HG02588 (cell line): ENCODE measurements around the gene HEXIM1.

Source experiments
- ATAC-seq: cut with Tn5 transposase; IDR thresholded peaks from one replicate; pipeline ENCODE4 v1.9.1; 2021; ENCODE audit warnings: mild to moderate bottlenecking, moderate library complexity; ENCODE audit not compliant: unreplicated experiment

Gene HEXIM1

DNA sequence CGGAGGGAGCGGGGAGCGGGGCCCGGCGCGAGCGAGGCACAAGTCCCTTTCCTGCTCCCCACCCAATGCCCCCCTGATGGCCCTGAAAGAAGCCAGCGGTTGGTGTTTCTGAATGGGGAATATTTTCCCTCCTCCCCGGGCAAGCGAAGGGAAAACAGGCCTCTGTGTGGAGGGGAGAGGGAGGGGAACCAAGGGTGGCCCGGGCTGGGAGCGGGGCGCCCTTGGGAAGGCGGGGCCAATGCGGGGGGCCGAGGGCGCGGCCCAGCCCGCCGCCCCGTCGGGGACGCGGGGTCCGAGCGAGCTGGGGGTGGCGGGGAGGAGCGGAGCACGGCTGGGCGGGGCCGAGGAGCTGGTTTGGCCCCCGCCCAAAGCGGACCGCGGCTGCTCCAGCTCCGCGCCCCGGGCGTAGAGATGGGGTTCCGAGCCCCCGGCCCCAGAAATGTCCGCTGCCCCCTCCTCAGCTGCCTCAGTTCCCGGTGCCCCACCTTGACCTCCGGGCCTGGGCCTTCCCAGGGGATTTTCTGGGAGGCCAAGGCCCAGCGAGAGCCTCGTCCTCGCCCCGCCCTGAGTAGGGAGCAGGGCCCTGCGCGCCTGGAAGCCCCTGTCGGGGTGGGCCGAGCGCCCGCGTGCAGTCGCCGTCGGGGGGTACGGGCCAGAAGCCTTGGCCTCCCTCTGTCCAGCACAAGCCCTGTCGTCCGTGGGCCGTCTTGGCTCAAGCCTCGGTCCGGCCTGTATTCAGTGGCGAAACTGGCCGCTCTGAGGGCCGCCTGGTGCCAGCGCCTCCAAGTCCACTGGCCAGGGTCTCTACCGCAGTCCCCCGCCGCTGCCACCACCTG is 3.9 kb upstream of the HEXIM1 start:
- ATAC-seq, result no peak

DNA sequence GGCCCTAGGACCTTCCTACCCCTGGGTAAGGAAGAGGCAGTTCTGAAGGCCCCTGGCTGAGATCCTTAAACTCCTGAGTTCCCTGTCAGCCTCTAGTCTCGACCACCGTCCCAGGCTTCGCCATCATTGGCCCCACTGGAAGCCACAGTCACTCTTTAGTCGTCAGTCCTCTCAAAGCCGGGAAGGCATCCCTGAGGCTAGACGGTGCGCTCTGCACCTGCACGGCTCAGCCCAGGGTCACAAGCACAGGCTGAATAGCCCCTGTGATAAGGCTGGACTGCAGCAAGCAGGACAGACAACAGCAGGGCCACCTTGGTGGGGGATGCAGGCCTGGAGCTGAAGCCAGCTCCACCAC is 3.3 kb upstream of the HEXIM1 start:
- no peak for ATAC-seq

DNA sequence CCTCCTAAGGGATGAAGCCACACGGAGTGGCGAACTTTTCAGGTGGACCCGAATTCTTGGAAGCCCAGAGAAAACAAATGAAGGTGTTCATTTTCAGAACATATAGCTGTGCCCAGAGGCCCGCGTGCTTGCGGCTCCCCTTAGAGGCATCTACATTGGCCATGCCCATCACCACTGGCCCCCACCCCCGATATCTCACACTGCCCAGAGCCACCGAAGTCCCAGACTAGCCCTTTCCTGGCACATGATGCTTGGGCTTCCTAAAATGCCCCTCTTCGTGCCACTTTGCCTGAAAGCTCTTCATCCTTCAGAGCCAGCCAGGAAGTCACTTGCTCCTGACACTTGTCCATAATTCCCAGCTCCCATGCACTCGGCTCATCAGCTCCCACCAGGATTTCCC is 2.1 kb upstream of the HEXIM1 start:
- ATAC-seq, result no peak

DNA sequence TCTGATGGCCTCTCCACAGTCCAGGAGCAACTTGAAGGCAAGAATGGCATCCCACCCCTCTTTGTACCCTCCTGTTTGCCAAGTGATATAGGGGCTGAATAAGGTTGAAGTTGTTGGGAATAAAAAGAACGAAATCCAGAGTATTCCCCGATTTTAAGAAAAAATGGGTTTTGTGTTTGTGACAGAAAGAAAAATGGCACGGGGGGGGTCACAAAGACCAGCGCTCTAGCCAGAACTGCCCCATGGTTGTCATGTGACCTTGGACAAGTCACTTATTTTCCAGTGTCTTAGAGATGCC is 1.7 kb upstream of the HEXIM1 start:
- no peak for ATAC-seq

DNA sequence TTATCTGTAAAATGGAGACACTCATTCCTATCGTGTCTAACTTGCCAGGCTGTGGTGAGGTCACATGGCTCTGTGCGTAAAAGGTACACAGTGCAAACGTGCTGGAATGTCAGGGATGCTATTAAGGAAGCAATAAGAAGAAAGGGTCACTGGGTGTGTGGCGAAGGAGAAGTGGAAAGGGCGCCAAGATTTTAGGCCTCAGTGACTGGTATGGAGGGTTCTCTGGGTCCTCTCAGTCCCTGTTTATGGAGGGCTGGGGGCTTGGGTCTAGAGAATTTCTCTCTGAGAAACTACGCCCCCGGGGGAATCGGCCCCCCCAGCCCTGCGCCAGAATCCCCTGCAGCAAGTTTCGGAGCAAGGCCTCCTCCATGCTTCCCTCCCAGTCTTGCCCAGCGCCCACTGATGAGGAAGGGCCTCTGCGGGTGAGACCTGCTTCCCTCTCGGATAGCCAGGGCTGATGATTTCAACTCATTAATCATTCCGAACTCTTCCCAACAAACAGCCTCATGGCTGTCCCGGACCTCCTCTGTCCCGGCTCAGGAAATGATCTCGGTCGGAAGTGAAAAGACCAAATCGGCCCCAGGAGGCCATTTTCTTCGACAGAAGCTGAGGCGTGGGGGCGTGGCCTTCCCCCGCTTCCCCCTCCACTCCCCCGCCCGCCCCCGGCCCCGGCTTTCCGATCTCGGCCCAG is 1.2 kb upstream of the HEXIM1 start:
- ATAC-seq, result no peak

DNA sequence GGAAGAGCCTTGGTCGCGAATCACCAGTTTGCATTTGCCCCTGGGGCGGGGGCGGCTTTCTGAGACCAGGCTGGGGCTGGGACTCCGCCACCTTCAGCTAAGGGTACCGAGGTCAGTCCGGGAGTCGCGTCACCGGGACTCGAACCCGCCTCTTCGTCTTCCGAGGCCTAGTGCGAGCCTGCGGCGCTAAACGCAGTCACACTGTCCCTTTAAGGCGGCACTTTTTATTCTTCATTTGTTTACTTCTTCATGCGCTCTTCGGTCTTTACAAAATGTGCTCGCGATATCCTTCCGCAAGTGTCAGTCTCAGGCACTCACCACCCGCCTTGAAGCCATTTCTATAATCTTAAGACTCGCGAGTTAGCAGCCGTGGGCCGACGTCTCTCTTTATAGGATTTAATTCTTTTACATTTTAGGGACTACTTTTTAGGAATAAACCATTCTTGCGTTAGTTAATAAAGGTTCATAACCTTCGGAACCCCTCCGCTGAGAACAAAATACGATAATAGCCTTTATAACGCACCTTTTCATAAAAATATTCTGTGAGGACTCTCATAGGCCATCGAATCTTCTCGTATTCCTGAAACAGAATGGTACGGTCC is 593 bp upstream of the HEXIM1 start:
- no peak for ATAC-seq

DNA sequence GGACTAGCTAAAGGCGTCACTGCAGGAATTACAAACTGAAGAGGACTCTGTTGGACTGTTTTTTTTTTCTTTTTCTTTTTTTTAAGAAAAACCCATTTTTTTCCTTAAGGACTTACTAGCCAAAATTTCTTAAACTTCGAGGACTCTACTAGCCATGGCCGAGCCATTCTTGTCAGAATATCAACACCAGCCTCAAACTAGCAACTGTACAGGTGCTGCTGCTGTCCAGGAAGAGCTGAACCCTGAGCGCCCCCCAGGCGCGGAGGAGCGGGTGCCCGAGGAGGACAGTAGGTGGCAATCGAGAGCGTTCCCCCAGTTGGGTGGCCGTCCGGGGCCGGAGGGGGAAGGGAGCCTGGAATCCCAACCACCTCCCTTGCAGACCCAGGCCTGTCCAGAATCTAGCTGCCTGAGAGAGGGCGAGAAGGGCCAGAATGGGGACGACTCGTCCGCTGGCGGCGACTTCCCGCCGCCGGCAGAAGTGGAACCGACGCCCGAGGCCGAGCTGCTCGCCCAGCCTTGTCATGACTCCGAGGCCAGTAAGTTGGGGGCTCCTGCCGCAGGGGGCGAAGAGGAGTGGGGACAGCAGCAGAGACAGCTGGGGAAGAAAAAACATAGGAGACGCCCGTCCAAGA is 878 bp downstream of the HEXIM1 start:
- no peak for ATAC-seq

DNA sequence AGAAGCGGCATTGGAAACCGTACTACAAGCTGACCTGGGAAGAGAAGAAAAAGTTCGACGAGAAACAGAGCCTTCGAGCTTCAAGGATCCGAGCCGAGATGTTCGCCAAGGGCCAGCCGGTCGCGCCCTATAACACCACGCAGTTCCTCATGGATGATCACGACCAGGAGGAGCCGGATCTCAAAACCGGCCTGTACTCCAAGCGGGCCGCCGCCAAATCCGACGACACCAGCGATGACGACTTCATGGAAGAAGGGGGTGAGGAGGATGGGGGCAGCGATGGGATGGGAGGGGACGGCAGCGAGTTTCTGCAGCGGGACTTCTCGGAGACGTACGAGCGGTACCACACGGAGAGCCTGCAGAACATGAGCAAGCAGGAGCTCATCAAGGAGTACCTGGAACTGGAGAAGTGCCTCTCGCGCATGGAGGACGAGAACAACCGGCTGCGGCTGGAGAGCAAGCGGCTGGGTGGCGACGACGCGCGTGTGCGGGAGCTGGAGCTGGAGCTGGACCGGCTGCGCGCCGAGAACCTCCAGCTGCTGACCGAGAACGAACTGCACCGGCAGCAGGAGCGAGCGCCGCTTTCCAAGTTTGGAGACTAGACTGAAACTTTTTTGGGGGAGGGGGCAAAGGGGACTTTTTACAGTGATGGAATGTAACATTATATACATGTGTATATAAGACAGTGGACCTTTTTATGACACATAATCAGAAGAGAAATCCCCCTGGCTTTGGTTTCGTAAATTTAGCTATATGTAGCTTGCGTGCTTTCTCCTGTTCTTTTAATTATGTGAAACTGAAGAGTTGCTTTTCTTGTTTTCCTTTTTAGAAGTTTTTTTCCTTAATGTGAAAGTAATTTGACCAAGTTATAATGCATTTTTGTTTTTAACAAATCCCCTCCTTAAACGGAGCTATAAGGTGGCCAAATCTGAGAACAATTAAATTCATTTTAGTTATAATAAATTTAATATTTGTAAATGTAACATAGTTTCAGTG is 1.7 kb downstream of the HEXIM1 start:
- ATAC-seq, result no peak

DNA sequence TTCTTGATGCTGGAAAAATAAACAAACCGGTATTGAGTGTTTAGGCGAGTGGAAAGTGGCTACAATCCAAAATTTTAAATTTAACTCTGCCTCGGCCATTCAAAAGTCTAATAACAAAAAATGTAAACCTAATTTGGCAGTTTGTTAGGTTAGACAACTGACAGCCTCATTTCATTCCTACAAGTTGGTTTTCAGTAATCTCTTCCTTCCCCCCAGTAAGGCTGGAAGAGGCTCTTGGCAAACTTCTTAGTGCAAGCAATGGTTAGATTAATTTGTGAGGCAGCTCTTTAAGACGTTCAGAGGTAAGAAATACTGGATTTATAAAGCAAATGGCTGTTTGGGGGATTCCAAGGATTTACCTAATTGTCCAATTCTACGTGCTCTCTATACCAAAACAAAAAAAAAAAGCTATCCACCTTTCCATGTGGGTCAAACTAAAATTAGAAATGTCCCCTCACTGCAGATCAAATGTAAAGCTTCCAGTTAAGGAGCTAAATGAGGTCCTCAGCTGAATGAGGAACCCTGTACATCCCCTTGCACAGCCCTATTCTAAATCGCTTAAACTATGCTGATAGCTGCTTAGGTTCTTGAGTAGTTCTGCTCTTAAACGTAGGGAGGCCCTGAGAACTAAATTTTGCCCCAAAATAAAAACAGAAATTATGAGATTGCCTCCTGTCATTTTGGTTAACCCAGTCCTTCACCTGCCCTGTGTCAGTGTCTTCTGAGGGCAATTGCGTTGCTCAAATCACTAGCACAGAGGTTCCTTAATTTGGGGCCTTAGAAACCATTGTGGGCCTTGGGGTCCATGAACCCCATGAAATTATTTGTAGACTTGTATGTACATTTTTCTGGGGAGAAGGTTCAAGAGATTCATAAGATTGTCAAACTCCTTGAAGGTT is 2.9 kb downstream of the HEXIM1 start:
- no peak for ATAC-seq

DNA sequence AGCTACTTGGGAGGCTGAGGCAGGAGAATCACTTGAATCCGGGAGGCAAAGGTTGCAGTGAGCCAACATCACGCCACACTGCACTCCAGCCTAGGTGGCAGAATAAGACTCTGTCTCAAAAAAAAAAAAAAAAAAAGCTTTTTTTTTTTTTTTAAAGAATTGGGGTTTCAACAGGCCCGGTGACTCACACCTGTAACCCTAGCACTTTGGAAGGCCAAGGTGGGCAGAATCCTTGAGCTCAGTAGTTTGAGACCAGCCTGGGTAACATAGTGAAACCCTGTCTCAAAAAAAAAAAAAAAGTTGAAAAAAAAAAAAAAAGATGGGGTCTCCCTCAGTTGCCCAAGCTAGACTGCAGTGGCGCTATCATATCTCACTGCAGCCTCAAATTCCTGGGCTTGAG is 6.8 kb downstream of the HEXIM1 start:
- ATAC-seq, result no peak

DNA sequence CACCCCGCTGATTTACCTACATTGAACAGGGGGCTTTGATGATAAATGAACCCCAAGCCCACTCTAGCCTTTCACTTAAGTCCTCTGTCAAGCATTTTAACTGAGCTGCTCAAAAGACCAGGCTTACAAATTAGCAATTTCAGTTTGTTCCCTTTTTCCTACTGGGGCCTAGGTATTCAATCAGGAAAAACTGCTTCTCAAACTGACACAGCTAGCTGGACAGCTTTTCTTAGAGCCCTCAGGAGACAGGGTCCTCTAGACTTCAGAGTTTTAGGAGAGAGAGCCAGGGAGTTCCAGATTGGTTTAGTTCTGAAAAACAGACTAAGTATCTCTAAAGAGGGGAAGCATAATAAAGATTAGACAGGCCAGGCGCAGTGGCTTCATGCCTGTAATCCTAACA is 7.2 kb downstream of the HEXIM1 start:
- ATAC-seq, result no peak

DNA sequence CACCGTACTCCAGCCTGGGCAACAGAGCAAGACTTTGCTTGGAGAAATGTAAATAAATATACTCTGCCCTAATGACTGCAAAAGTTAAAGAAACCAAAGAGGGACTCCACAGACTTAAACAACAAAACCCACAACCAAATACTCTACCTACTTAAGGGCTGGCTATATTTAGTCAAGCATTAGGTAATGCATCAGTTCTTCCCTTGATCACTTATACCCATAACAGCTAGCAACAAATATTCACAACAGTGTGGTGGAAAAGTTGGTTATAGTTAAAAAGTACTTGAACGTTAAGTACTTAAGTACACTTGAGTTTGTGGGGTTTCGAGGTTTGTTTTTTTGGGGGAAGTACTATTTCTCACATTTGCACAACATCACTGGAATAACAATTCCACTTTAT is 8.0 kb downstream of the HEXIM1 start:
- ATAC-seq, result no peak

DNA sequence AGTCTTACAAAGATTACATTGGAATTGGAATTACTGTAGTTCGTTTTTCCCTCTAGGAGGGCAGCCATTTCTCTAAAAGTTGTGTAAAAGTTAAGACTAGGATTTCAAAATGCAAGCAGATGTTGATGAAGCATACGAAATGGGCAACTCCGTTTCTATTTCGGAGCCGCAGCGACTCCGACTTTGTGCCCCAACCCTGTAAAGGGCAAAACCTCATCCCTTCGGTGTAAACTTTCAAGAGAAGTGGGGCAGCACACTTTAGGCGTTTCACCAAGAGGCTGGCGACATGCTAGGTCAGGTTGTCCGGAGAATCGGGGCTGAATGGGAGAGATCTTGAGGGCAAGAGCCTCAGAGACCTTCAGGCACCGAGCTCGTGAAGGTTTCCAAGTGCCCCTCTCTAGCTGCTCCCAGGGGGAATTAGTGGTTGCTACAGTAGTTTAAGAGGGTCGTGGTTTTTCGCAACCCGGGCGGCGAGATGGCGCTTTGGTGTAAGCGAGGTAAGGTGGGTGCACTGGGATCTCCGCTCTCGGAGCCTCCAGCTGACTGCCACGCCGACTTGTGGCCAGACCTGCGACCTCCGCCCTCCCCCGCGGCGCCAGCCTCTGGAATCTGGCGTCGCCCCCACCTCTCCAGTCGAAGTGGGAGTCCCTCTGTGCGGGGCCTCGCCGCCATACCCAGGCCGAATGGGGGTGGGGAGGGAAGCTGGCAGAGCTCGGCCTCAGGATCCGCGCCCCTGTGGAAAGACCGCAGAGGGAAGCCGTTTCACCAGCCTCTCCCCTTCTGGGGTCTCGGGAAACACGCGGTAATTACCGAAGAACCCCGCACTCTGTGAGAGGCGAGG is 12.4 kb downstream of the HEXIM1 start:
- ATAC-seq, result peak; percentile 14

DNA sequence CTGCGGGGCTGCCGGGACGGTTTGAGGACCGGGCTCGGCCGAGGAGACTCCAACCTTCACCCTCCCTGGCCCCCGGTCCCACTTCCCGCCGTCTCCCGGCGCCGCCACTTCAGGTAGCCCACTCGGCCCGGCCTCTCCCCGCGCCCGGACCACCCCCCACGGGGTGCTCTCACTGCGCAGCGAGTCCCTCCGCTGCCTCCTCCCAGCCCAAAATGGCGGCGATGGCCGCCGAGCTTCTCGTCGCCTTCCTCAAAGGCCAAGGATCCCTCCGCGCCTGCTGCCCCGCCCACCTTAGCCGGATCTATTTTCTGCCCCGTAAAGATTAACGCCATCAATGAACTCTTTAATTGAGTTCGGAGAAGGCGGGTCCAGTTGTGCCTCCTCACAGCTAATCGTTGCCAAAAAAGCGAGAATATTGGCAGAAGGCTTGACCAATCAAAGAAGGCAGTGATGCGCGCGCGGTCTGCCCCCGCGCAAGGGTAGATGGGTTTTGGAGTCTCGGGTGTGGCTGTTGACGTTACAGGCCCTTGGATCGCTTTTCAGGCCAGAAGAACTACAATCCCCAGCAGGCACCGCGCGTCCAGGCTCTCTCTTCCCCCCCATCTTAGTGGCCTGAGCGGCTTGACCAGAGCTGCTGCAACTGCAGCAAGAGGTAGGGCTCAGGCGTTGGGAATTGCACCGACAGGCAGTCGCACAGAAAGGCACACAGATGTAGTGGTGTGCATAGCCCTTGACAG is 13.2 kb downstream of the HEXIM1 start, which contains the start of gene HEXIM2:
TSS of gene HEXIM2 (plus strand) at position 588 of the 737 bp plus-strand sequence. CDS start 919 bp downstream, outside the sequence.
- peak; percentile 86 for ATAC-seq

DNA sequence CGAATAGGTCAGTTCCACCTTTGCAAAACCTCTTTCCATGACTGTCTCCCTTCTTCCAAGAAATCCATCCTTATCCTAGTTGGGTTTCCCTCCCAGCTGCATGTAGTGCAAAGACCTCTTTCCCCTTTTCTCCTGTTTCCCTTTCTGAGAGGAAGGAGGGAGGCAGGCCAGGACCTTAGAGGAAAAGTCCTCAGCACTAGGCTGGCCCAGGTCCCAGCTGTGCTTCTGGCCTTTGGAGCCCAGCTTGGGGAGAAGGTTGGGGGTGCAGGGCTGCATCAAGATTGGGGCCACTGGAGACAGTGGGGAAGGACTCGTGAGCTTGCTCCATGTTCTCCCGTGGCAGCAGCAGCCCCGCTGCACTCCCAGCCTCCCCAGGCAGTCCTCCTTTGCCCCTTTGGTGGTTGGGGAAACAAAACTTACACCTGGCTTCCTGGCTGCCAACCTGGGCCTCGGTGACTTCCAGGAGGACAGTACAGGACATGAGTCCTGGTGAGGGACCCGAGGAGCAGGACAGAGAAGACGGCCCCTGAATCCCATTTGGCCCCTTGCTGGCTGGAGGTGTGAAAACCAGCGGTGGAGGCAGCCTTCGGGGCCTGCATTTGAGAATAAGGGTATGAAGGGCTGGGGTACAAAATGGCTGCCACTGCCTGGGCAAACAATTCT is 13.9 kb downstream of the HEXIM1 start:
- ATAC-seq, result no peak

DNA sequence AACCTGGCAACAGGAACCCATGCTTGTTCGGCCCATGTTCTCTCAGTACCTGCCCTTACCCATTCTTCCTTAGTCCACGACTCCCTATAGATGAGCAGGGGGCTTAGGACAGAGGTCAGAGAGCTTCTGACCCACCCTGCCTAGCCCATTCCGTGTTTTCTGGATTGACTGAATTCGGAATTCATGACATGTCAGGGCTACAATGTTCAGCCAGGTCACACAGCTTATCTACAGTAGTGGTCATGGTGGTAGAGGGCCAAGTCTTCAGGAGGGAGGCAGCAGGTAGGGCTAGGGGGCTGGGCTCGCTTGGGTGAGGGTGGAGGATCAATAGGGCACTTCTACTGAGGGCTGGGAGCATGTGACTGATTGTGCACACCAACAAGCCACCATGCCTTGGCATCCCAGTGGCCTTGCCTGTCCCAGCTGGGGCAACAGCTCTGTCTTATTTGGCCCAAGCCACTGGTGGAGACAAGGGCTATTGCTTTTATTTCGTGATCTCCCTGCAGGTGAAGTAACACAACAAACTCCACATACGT is 16.5 kb downstream of the HEXIM1 start:
- no peak for ATAC-seq
